DOHH2 (cell line): ENCODE data around the gene TET1.
A peak's percentile ranks its signal among the peaks of the same experiment; 100 is the strongest.

ENCODE experiments used
- H3F3A ChIP-seq: fragments of 200-600 bp; sonication (generic), shearing (Covaris generic); 2 replicates; pipeline ENCODE4 v1.6.0; 2016; ENCODE audit warnings: antibody characterized with exemption, mild to moderate bottlenecking; ENCODE audit not compliant: control insufficient read depth, insufficient read depth
- H3K27ac ChIP-seq: fragments of 200-600 bp; sonication (generic); 2 replicates; pipeline ENCODE4 v1.5.1; 2014; ENCODE audit warnings: low read depth, mild to moderate bottlenecking, low read length, moderate library complexity
- H3K27me3 ChIP-seq: fragments of 200-600 bp; sonication (generic); 2 replicates; pipeline ENCODE4 v1.6.1; 2014; ENCODE audit warnings: mild to moderate bottlenecking, low read length, mixed read lengths; ENCODE audit not compliant: control insufficient read depth
- H3K36me3 ChIP-seq: fragments of 200-600 bp; sonication (generic); 2 replicates; pipeline ENCODE4 v1.6.1; 2014; ENCODE audit warnings: mild to moderate bottlenecking, low read length, moderate library complexity, mixed read lengths; ENCODE audit not compliant: control insufficient read depth
- H3K4me1 ChIP-seq: fragments of 200-600 bp; sonication (generic); 2 replicates; pipeline ENCODE4 v1.6.1; 2014; ENCODE audit warnings: mild to moderate bottlenecking, low read length, mixed read lengths; ENCODE audit not compliant: control insufficient read depth
- H3K4me2 ChIP-seq: fragments of 200-600 bp; sonication (generic); 2 replicates; pipeline ENCODE4 v1.6.0; 2014; ENCODE audit warnings: mild to moderate bottlenecking, low read length, moderate library complexity
- H3K4me3 ChIP-seq: fragments of 200-600 bp; sonication (generic); 2 replicates; pipeline ENCODE4 v1.5.1; 2014; ENCODE audit warnings: mild to moderate bottlenecking, low read length, mixed read lengths
- H3K79me2 ChIP-seq: fragments of 200-600 bp; sonication (generic); 2 replicates; pipeline ENCODE4 v1.6.1; 2014; ENCODE audit warnings: mild to moderate bottlenecking, low read length, mixed read lengths; ENCODE audit not compliant: control insufficient read depth
- H3K9me2 ChIP-seq: fragments of 200-600 bp; sonication (generic); replicated peaks from 2 replicates; pipeline ENCODE4 v1.6.1; 2014; ENCODE audit warnings: mild to moderate bottlenecking, low read length, mixed read lengths; ENCODE audit not compliant: control insufficient read depth
- H3K9me3 ChIP-seq: fragments of 200-600 bp; sonication (generic); 2 replicates; pipeline ENCODE4 v1.6.1; 2014; ENCODE audit warnings: antibody characterized with exemption, low read length, mixed read lengths; ENCODE audit not compliant: control insufficient read depth, insufficient read depth
- H4K20me1 ChIP-seq: fragments of 200-600 bp; sonication (generic); 2 replicates; pipeline ENCODE4 v1.6.0; 2014; ENCODE audit warnings: low read depth, mild to moderate bottlenecking, antibody characterized with exemption, low read length, moderate library complexity; ENCODE audit not compliant: control insufficient read depth, insufficient read depth
- EZH2phosphoT487 ChIP-seq: fragments of 200-600 bp; sonication (generic); IDR thresholded peaks from 2 replicates; pipeline ENCODE4 v1.6.1; 2017; ENCODE audit warnings: borderline replicate concordance, mild to moderate bottlenecking, antibody characterized with exemption, low read length, moderate library complexity, mixed read lengths
- TF ChIP-seq, protein P1 (sequence below): fragments of 200-600 bp; sonication (generic); IDR thresholded peaks from one replicate; pipeline ENCODE4 v1.5.1; 2014; ENCODE audit warnings: antibody characterized with exemption, mild to moderate bottlenecking, low read depth, low read length; ENCODE audit not compliant: poor library complexity, severe bottlenecking

The TET1 gene

DNA sequence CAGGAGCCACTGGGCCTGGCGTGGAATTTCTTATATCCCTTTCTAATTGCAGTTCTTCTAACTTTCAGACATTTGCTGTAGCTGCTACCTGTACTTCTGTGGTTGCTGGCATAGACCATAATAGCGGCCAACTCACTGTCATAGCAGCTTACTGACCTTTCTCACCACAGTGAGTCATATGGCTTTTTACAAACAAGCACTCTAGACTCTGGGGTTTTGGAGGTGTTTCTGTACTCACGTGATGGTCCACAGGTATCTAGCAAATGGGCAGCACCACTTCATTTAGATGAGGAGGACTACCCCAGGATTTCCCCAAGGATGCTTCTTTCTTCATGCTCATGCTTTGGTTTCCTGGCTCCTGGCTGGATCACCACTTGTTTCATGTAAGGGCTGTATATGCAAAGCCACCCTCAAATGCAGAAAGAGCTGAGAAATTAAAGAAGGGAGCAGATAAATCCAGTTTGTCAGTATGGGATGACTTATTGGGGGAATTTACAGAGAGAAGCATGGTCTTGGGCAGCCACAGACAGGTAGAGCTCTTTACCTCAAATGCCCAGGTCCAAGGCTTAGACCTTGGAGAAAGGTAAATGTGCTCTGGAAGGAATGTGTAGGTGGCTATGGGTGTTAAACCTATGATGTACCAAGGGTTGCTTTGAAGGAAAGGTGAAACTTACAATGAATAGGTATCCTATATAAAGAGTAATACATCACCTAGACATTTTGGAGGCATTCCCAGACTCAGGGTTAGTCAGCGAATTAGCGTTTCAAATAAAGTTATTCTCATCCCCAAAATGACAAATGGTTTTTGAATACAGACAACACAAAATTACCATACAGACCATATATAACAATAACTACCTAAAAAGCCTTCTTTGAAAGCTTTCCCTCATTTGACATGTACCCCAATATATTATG is 16.9 kb upstream of the TET1 start:
- Histone ChIP-seq H3K9me3 (no peaks in the 10 kb centered on the region), H3K4me2 (no peak overlapping the region), H3K27me3 (0 out of 2 replicates have a peak, but pooled peaks cover 3% of the 10 kb centered on the region), H3K36me3 (no peaks in the 10 kb centered on the region), H3F3A (no peaks in the 10 kb centered on the region), H4K20me1 (no peaks in the 10 kb centered on the region), H3K9me2 (no peaks in the 10 kb centered on the region), H3K4me1 (no peaks in the 10 kb centered on the region), H3K4me3 (no peak overlapping the region), H3K79me2 (no peaks in the 10 kb centered on the region), H3K27ac (no peak overlapping the region)
- TF ChIP-seq EZH2phosphoT487: no peak
- TF ChIP-seq, protein P1, sequence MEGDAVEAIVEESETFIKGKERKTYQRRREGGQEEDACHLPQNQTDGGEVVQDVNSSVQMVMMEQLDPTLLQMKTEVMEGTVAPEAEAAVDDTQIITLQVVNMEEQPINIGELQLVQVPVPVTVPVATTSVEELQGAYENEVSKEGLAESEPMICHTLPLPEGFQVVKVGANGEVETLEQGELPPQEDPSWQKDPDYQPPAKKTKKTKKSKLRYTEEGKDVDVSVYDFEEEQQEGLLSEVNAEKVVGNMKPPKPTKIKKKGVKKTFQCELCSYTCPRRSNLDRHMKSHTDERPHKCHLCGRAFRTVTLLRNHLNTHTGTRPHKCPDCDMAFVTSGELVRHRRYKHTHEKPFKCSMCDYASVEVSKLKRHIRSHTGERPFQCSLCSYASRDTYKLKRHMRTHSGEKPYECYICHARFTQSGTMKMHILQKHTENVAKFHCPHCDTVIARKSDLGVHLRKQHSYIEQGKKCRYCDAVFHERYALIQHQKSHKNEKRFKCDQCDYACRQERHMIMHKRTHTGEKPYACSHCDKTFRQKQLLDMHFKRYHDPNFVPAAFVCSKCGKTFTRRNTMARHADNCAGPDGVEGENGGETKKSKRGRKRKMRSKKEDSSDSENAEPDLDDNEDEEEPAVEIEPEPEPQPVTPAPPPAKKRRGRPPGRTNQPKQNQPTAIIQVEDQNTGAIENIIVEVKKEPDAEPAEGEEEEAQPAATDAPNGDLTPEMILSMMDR: no peak

DNA sequence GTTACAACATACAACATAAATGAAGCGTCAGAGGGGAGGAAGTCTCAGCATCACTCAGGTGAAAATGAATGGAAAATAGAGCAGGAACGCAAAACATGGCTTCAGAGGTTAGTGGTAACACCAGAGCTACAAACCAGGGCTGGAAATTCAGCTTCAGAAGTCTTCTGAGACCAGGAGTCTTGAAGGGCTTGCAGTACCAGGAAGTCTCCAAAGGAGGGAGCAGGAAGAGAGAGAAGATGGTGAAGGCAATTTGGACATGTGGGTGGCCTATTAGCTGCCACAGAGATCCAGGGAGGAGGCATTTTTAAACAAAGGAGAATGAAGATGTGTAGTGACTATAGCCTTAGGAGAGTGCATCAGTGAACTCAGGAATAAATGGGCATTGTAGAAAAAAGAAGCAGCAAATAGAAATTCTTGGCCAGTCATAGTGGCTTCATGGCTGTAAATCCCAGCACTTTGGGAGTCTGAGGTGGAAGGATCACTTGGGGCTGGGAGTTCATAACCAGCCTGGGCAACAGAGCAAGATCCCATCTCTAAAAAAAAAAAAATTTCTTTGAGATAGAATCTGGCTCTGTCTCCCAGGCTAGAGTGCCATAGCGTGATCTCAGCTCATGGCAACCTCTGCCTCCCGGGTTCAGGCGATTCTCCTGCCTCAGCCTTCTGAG is 9.3 kb upstream of the TET1 start:
- H3K4me3 ChIP-seq: no peak overlapping the region
- H3K4me1 ChIP-seq: no peaks in the 10 kb centered on the region
- H3K9me3 ChIP-seq: no peaks in the 10 kb centered on the region
- H3F3A ChIP-seq: no peaks in the 10 kb centered on the region
- H4K20me1 ChIP-seq: no peaks in the 10 kb centered on the region
- no peaks in the 10 kb centered on the region for H3K36me3 ChIP-seq
- no peak overlapping the region for H3K4me2 ChIP-seq
- H3K27ac ChIP-seq: no peak overlapping the region
- TF ChIP-seq EZH2phosphoT487: no peak
- TF ChIP-seq, protein P1: peak; percentile 74
- H3K9me2 ChIP-seq: no peaks in the 10 kb centered on the region
- no peaks in the 10 kb centered on the region for H3K79me2 ChIP-seq
- H3K27me3 ChIP-seq: no peaks in the 10 kb centered on the region

DNA sequence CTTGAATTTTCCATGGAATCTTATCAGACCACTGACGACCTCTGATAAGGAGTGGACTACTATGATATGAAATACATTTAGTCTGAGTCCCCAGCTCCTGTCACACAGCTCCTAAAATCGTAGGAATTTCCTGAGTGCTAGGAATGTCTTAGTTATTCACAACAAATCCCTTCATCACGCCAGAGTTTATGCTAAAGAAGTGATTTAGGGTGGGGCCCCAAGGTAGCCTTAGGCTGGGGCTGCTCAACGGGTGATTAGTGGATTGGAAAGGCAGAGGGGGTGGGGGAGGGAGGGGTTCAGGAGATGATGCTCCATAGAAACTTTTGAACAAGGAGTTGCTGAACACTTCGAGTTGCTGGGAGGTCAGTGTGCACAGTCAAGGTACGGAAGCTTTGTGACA is 7.0 kb upstream of the TET1 start:
- Histone ChIP-seq H3K4me1 (no peaks in the 10 kb centered on the region), H3K27ac (no peak overlapping the region), H3K9me3 (no peaks in the 10 kb centered on the region), H4K20me1 (no peaks in the 10 kb centered on the region), H3K4me2 (no peak overlapping the region), H3K27me3 (no peaks in the 10 kb centered on the region), H3K4me3 (no peak overlapping the region), H3F3A (no peaks in the 10 kb centered on the region), H3K36me3 (no peaks in the 10 kb centered on the region), H3K79me2 (no peaks in the 10 kb centered on the region), H3K9me2 (no peaks in the 10 kb centered on the region)
- TF ChIP-seq, protein P1: no peak
- no peak for TF ChIP-seq EZH2phosphoT487
